HG02981 (cell line): ENCODE data around the gene JUND.

Source experiments
- ATAC-seq: cut with Tn5 transposase; IDR thresholded peaks from one replicate; pipeline ENCODE4 v1.9.1; 2021; ENCODE audit warnings: mild to moderate bottlenecking, moderate library complexity; ENCODE audit not compliant: unreplicated experiment

JUND gene

DNA sequence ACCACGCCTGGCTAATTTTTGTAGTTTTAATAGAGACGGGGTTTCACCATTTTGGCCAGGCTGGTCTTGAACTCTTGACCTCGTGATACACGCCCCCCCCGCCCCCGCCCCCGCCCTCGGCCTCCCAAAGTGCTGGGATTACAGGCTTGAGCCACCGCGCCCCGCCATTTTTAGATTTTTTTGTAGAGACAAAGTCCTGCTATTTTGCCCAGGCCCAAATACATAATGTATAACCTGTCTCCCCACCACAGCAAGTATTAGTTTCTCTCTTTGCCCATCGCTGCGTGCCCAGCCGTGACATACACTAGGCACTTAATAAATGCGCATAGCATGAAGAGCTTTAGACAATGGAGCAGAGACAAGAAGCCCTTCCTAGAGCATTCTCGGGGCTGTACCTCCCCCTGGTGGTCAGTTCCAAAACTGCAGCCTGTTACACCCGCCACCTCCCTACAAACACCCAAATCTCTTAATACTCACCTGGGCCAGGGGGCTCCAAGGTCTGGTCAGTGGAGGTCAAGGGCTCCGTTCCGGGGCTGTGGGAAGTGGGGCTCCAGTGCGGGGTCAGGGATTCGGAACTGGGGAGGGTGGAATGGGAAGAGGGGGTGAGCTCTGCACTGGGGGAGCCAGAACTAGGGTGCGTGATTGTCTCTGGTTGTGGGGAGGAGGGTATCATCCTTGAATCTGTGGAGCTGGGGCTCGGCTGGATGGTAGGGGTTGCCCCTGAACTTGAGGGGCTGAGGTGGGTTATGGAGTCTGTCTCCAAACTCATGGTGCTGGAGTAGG is 29.6 kb downstream of the JUND start:
- no peak for ATAC-seq

DNA sequence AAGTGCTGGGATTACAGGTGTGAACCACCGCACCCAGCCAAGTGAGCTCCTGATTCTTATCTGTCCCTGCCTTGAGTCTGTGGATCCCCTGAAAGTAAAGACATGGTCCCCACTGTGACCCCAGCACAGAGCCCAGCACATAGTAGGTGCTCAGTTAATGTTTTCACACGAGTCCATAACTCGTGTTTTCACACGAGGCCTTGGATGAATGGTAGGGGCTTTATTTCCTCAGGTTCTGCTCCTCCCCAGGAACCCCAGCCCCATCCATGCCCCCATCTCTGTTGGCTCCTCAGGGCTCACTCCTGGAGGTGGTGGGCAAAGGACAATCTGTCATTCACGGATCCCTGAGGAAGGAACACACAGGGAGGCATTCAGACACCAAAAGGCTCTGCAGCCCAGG is 31.6 kb downstream of the JUND start:
- ATAC-seq = no peak

- ATAC-seq = no peak
Observed at GRCh38 chr19:18245297-18245696, 36.1 kb downstream of the JUND start.

DNA sequence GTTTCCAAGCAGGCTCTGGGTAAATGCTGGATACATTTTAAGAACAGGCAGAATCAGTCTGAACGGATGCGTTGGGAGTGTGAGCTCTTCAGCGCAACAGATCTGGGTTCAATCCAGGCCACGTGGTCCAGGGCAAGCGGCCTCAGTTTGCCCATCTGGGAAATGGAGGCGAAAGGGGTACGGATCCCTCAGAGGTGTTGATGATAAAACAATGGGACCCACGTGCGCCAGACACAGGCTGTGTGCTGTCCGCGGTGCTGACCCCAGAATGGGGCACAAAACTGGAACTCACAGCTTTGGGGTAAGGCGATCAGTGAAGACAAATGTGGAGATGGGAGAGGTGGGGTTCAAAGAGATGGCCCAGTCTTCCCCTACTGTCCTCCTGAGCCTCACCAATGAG is 42.1 kb downstream of the JUND start:
- ATAC-seq = no peak

DNA sequence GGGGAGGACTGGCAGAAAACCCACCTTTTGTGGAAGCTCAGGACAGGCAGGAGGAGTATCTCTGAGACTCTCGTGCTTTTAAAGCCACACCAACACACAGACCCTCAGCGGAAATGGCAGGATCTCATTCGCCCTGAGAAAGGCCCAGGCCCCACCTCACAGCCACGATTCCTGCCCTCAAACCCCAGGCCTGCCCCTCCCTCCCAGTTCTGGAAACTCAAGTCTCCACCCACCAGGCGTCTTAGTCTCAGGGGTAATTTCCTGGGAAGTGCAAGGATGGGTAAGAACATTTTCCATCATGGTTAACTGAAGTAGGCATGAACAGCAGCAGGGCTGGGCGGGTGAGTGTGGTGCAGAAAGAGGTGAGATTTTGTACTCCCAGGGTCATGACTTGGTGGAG is 47.2 kb downstream of the JUND start:
- ATAC-seq = no peak

DNA sequence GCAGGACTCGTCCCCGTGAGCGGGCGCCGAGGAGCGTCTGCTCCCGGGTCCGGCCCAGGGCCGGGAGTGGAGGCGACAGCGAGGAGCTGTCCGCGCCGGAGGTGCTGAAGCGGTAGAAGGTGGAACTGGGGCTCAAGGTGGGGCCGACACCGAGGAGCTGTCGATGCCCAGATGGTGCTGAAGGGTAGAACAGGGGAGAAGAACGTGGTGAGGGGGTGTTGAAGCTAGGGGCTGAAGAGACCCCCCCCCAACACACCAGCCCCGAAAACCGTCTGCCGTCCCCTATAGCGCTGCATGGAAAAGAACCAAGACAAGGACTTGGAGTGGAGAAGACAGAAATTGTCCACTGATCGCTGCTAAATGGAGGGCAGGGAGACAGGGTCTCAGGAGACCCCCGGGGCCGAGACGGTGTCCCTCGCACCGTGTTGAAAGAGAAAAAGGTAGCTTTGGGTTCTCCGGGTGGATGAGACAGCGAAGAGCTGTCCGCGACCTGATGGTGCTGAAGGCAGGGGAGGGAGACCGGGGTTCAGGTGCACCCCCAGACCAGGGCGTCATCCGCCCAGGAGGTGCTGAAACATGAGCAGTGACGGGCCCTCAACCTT is 48.1 kb downstream of the JUND start:
- no peak for ATAC-seq

GRCh38 chr19:18232540-18233223 is 48.7 kb downstream of the JUND start:
- ATAC-seq = no peak

GRCh38 chr19:18231775-18232174 is 49.6 kb downstream of the JUND start:
- no peak for ATAC-seq

DNA sequence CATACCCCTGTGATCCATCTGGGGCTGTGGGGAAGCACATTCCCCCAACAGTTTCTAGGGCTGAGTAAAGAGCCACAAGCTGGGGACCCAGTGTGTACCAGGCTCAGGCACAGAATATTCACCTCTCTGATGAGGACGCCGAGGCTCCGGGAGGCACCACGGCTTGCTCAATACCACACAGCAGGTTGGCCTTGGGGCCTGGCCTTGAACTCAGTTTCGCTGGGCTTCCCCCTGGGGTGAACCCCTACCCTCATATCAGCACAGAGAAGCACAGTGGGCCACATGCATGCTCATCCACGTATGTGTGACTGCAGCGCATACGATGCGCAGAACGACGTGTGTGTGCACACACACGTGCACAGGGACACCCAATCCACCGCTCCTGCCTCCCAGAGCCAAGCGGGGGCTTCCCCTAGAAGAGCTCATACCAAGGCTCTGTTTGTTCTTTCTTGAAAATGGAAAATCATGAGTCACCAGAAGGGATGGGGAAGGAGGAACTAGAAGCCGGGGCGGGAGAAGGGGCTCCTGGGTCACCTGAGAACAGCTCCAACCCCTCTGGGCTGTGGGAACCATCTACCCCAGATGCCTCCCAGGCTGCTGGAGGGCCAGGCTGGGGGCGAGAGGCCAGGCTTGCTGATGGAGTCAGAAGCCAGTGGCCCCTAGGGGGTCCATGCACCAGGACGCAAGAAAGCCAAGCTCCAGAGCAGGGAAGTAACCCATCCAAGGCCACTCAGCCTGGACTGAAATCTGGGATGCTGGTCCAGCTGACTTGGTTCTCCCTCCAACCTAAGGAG is 50.3 kb downstream of the JUND start:
- no peak for ATAC-seq

- ATAC-seq = no peak
Observed at GRCh38 chr19:18229915-18230314, 51.5 kb downstream of the JUND start.
